PC-9 (cell line): ENCODE measurements around the gene MAN1C1. TPM values are rescaled to one million over a fixed set of nuclear protein-coding genes. Genes with fewer than 3 reads are reported as not detected.
A peak's percentile ranks its signal among the peaks of the same experiment; 100 is the strongest.

ENCODE experiments used
- BruUV-seq: library from RNA; stranded (reverse); fragments of 400-500 nt; replicated peaks from 2 replicates; lab custom pipeline; 2021; lab: Mats Ljungman, UMichigan
- CTCF ChIA-PET: fragments of 300-600 bp; sonication (Branson Sonifier 250); formaldehyde crosslinking; loops from one replicate; lab custom pipeline; 2022; ENCODE audit warnings: antibody characterized with exemption; lab: Charles Lee
- POLR2A ChIA-PET: fragments of 300-600 bp; sonication (Branson Sonifier 250); formaldehyde crosslinking; loops from one replicate; lab custom pipeline; 2022; ENCODE audit warnings: antibody characterized with exemption; ENCODE audit not compliant: unreplicated experiment; lab: Charles Lee
- DNase-seq, 2 experiments: peaks; one replicate each; pipeline versions ENCODE4 v3.0.0 to v3.0.0-alpha.2; 2015 to 2022; ENCODE audit warnings: mixed read lengths in 1 of 2
- H2AFZ ChIP-seq: fragments of 200-600 bp; sonication (generic); 2 replicates; pipeline ENCODE4 v1.8.1; 2017; ENCODE audit warnings: antibody characterized with exemption
- H3F3A ChIP-seq: fragments of 200-600 bp; sonication (generic); 2 replicates; pipeline ENCODE4 v1.8.1; 2017; ENCODE audit warnings: antibody characterized with exemption, mild to moderate bottlenecking, low read depth; ENCODE audit not compliant: insufficient read depth
- H3K27ac ChIP-seq: fragments of 200-600 bp; sonication (generic); 2 replicates; pipeline ENCODE4 v1.6.1; 2016; ENCODE audit warnings: mixed run types
- H3K27me3 ChIP-seq: fragments of 200-600 bp; sonication (generic); 2 replicates; pipeline ENCODE4 v1.6.1; 2016; ENCODE audit warnings: low read depth, mixed run types; ENCODE audit not compliant: insufficient read depth
- H3K36me3 ChIP-seq: fragments of 200-600 bp; sonication (generic); 2 replicates; pipeline ENCODE4 v1.6.1; 2016; ENCODE audit warnings: low read depth, mixed run types
- H3K4me1 ChIP-seq: fragments of 200-600 bp; sonication (generic); replicated peaks from 2 replicates; pipeline ENCODE4 v1.6.1; 2016; ENCODE audit warnings: mixed run types; ENCODE audit not compliant: insufficient read depth
- H3K4me2 ChIP-seq: fragments of 200-600 bp; sonication (generic); 2 replicates; pipeline ENCODE4 v1.6.1; 2017; ENCODE audit warnings: mixed run types
- H3K4me3 ChIP-seq: fragments of 200-600 bp; sonication (generic); 2 replicates; pipeline ENCODE4 v1.6.1; 2016; ENCODE audit warnings: mixed run types
- H3K79me2 ChIP-seq: fragments of 200-600 bp; sonication (generic); 2 replicates; pipeline ENCODE4 v1.6.1; 2017; ENCODE audit warnings: low read depth, mixed run types
- H3K9me2 ChIP-seq: fragments of 200-600 bp; sonication (generic); 2 replicates; pipeline ENCODE4 v1.8.1; 2017; ENCODE audit warnings: mild to moderate bottlenecking; ENCODE audit not compliant: insufficient read depth
- H3K9me3 ChIP-seq: fragments of 200-600 bp; sonication (generic); 2 replicates; pipeline ENCODE4 v1.8.1; 2016; ENCODE audit warnings: low read depth; ENCODE audit not compliant: insufficient read depth
- H4K20me1 ChIP-seq: fragments of 200-600 bp; sonication (generic); 2 replicates; pipeline ENCODE4 v1.8.1; 2017; ENCODE audit not compliant: insufficient read depth
- CTCF ChIP-seq: fragments of 200-600 bp; sonication (generic); conservative IDR thresholded peaks from 2 replicates; pipeline ENCODE4 v1.6.1; 2017; ENCODE audit warnings: mixed run types, antibody characterized with exemption, mild to moderate bottlenecking, moderate library complexity
- EZH2 ChIP-seq: fragments of 200-600 bp; sonication (generic); IDR thresholded peaks from 2 replicates; pipeline ENCODE4 v1.8.0; 2017; ENCODE audit warnings: antibody characterized with exemption, low read depth
- intact Hi-C: fragments of 100-400 bp; cut with micrococcal nuclease; formaldehyde crosslinking; loops from one replicate; pipeline ENCODE4 v1.10.0; 2022; ENCODE audit not compliant: unreplicated experiment
- total RNA-seq: library from RNA; stranded (reverse); gene quantifications from 2 replicates; pipeline ENCODE4 v1.2.3, GENCODE V29; 2021

Gene MAN1C1
- total RNA-seq, 1 experiment from 2014 or later, result 0.41 TPM

DNA sequence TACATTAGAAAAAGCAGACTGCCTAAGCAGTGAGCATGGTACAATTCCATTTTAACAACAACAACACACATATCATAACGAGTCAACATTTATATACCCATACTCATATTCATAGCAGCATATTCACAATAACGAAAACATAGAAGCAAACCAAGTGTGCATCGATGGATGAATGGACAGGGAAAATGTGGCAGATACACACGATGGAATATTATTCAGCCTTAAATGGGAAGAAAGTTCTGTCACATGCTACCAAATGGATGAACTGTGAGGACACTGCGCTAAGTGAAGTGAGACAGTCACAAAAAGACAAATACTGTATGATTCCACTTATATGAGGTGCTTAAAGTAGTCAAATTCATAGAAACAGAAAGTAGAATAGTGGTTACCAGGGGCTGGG lies 9.5 kb upstream of the MAN1C1 start:
- H3K4me1 ChIP-seq, result peaks cover 5% of the 10 kb centered on the region; the same call in 1 of the 2 replicates
- no peaks in the 10 kb centered on the region for H3K9me3 ChIP-seq
- TF ChIP-seq CTCF (no peak), EZH2 (no peak)
- H4K20me1 ChIP-seq, result no peaks in the 10 kb centered on the region
- intact Hi-C loops, result loop anchor here (5.0 kb wide), 1 partner anchor 35 kb away; no protein-coding TSS in a partner anchor
- H3K4me2 ChIP-seq, result no peak overlapping the region
- H3K27me3 ChIP-seq, result no peaks in the 10 kb centered on the region
- H3F3A ChIP-seq, result no peaks in the 10 kb centered on the region
- no peak overlapping the region for H2AFZ ChIP-seq
- no peaks in the 10 kb centered on the region for H3K36me3 ChIP-seq
- no TSS peak for BruUV-seq
- no peaks in the 10 kb centered on the region for H3K9me2 ChIP-seq
- H3K27ac ChIP-seq, result no peak overlapping the region
- DNase-seq, result no peak
- H3K4me3 ChIP-seq, result no peak overlapping the region
- no peaks in the 10 kb centered on the region for H3K79me2 ChIP-seq
- POLR2A ChIA-PET, result no interaction called here
- CTCF ChIA-PET, result no interaction called here

- BruUV-seq, result no TSS peak
- H3K27me3 ChIP-seq, result no peaks in the 10 kb centered on the region
- H3K27ac ChIP-seq, result no peak overlapping the region
- intact Hi-C loops, result loop anchor here (2.0 to 5.0 kb wide), 3 partner anchors 36 to 202 kb away; no protein-coding TSS in a partner anchor
- no peaks in the 10 kb centered on the region for H3K9me2 ChIP-seq
- H3K4me2 ChIP-seq, result peak overlapping the region; percentile 59
- no peaks in the 10 kb centered on the region for H3F3A ChIP-seq
- TF ChIP-seq CTCF, result peak; percentile 63
- no peak for TF ChIP-seq EZH2
- no peaks in the 10 kb centered on the region for H3K9me3 ChIP-seq
- no peaks in the 10 kb centered on the region for H3K36me3 ChIP-seq
- no peaks in the 10 kb centered on the region for H3K79me2 ChIP-seq
- H4K20me1 ChIP-seq, result no peaks in the 10 kb centered on the region
- DNase-seq, result peak; percentile 43 to 69
- CTCF ChIA-PET, result interaction anchor here (0.7 kb wide), 2 partner anchors 150 to 405 kb away, joined by 4 to 6 read pairs; no protein-coding TSS in a partner anchor
- H2AFZ ChIP-seq, result no peak overlapping the region
- H3K4me1 ChIP-seq, result peaks cover 5% of the 10 kb centered on the region; the same call in 1 of the 2 replicates
- H3K4me3 ChIP-seq, result no peak overlapping the region
- POLR2A ChIA-PET, result interaction anchor here (0.6 kb wide), 2 partner anchors 35 to 210 kb away, joined by 3 to 4 read pairs; no protein-coding TSS in a partner anchor
These were observed 8.0 kb upstream of the MAN1C1 start for GRCh38 chr1:25608488-25609178.

DNA sequence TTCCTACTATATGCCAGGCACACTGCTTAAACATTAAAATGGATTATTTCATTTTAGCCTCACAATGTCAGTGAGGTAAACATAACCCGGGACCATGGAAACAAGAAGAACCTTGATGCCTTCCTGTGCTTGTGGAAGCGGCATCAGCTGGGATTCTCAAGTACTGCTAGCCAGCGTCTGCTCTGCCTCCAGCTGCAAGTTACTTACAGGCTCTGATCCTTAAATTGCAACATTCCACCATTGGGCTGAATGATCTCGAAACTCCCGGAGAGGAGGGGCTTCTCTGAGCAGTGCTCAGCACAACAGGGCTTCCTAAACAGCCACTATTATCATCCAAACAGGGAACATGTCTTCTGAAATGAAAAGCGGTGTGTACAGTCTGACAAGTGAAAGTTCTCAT lies 6.7 kb upstream of the MAN1C1 start:
- BruUV-seq, result no TSS peak
- Histone ChIP-seq H3K36me3 (no peaks in the 10 kb centered on the region), H3K9me3 (no peaks in the 10 kb centered on the region), H3K9me2 (no peaks in the 10 kb centered on the region), H3K4me1 (peaks cover 7% of the 10 kb centered on the region; the same call in 1 of the 2 replicates), H3K4me3 (no peak overlapping the region), H3K4me2 (no peak overlapping the region), H3K27me3 (no peaks in the 10 kb centered on the region), H3K27ac (no peak overlapping the region), H3F3A (peaks cover 4% of the 10 kb centered on the region; the same call in 1 of the 2 replicates), H3K79me2 (no peaks in the 10 kb centered on the region), H4K20me1 (no peaks in the 10 kb centered on the region), H2AFZ (no peak overlapping the region)
- ChIA-PET POLR2A (interaction anchor here (0.7 kb wide), 1 partner anchor 173 kb away, joined by 3 read pairs; no protein-coding TSS in a partner anchor), CTCF (no interaction called here)
- TF ChIP-seq EZH2 (no peak), CTCF (no peak)
- intact Hi-C loops, result loop anchor here (2.0 to 10.0 kb wide), 5 partner anchors 38 to 387 kb away; partner anchors contain the start of gene PAFAH2
- DNase-seq, result no peak
